Activated CD8-positive, alpha-beta memory T cell treated with anti-CD3 and anti-CD28 coated beads for 4 hours (primary cell): Measurements from ENCODE around the gene PTTG1IP.

Experiments used
- DNase-seq, 2 donors: peaks; one replicate each; pipeline ENCODE4 v3.0.0-alpha.2; 2020; ENCODE audit warnings: low read depth in 2 of 2

Gene PTTG1IP

GRCh38 chr21:44865561-44866280 is 7.8 kb downstream of the PTTG1IP start:
- no peak for DNase-seq

GRCh38 chr21:44862869-44863685 is 10.4 kb downstream of the PTTG1IP start:
- DNase-seq: no peak

DNA sequence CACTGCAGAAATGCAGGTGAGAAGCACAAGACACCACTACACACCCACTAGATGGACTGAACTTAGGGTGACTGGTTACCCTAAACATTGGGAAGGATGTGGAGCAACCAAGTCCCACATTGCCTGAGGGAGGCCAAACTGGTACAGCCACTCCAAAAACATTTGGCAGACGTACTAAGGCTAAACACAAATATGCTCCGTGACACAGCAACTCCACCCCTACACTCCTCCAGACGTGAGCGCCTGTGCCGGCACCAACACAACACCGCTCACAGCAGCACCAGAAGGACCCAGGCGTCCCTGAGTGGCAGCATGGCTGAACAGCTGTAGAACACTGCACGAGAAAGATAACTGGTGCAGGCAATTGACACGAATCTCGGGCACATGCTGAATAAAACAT is 14.7 kb downstream of the PTTG1IP start:
- no peak for DNase-seq

- DNase-seq: no peak
Observed at GRCh38 chr21:44858291-44858690, 15.2 kb downstream of the PTTG1IP start.

- DNase-seq: no peak
Observed at GRCh38 chr21:44857127-44857892, 16.2 kb downstream of the PTTG1IP start.

DNA sequence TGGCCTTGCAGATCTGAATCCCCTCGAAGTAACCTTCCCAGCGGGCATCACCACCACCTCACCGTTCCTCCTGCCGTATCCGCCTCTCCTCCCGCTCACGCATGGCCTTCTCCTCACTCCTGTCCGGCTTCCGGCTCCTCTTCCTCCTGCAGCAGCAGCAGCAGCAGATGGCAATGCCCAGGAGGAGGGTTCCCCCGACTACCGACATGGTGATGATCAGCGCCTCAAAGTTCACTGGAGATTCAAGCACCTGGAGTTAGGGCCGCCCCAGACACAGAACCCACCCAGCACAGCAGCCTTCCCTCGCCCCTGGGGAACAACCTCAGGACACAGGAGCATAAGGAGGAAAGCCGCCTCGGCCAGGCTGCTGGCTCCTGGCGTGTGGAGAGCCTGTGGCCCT is 17.4 kb downstream of the PTTG1IP start:
- no peak for DNase-seq

DNA sequence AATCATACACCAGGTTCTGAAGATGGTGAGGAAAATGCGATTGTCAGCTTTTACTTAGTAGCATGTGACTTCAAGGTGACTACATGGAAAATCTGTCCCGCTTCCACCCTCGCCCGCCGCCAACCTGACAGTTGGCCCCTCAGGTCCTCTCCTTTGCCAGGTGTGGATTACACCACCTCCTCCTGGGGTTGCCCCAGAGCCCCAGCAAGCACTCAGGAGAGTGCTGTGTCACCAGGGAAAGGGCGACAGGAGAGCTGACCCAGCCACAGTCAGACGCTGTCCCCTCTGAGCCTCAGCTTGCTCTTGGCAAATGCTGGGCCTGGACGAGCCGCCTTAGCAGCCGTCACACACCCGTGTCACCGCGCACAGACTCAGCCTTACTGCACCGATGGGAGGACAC is 17.9 kb downstream of the PTTG1IP start:
- no peak for DNase-seq

- no peak for DNase-seq
Observed at GRCh38 chr21:44854664-44855446, 18.6 kb downstream of the PTTG1IP start.

GRCh38 chr21:44854391-44854663 is 19.2 kb downstream of the PTTG1IP start:
- DNase-seq: no peak

GRCh38 chr21:44853601-44854390 is 19.7 kb downstream of the PTTG1IP start:
- DNase-seq: no peak

- no peak for DNase-seq
Observed at GRCh38 chr21:44850905-44851657, 22.4 kb downstream of the PTTG1IP start.

DNA sequence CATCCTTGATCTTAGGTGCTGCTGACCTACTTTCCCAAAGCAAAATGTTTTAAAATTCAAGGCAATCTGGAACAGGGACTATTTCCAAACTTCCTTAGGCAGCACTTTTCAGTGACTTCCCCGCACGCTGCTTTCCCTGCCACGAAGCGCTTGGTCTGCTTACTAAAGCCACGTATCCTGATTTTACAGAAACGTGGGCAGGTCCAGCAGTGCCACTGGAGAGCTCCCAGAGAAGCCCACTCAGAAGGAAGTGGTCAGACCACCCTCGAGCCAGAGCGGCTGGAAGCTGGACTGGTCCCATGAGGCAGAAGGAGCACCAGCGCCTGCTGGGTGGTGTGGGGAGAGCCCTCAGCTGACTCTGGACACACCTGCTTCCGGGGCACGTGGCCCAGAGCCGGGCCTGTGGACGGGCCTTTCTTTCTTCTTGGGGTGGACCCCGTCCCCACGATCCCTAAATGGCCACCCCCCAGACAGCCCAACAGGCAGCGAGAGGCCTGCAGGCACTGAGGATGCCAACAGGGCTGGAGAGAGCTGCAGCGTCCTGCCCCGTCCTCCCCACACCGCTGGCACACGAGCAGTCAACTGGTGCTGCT is 23.2 kb downstream of the PTTG1IP start:
- no peak for DNase-seq

DNA sequence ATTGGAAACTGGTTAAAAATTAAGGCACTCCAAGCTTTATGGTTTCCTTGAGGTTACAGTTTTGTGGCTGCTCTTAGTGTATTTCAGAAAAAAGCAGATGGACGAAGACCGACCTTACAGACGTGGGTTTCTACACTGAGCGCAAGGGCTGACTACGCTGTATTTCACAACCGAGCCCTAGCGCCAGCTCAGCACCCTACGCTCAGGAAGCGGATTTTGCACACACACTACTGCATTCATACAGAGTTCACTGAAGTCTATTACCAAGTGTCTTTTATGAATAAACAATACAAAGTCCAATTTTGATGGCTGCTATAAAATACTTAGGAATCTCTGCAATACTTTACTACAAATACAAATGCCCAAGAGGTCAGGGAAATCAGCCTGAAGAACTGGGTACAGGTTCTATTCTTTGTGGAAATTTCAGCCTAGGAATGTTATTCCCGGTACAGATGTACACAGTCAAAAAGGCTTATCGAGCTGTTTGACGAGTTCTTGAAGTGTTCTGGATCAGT is 23.8 kb downstream of the PTTG1IP start:
- DNase-seq: no peak

GRCh38 chr21:44848821-44849521 is 24.5 kb downstream of the PTTG1IP start:
- no peak for DNase-seq

- no peak for DNase-seq
Observed at GRCh38 chr21:44847261-44848056, 26.0 kb downstream of the PTTG1IP start.

GRCh38 chr21:44846485-44847260 is 26.8 kb downstream of the PTTG1IP start:
- DNase-seq: no peak

GRCh38 chr21:44846224-44846484 is 27.3 kb downstream of the PTTG1IP start:
- no peak for DNase-seq
